ENCODE measurements around the gene PCDHGC5.
A peak's percentile ranks its signal among the peaks of the same experiment; 100 is the strongest.

PCDHGC5 gene

GRCh38 chr5:141491323-141492167 lies 2.7 kb downstream of the PCDHGC5 start:
- DNase-seq = no peak

DNA sequence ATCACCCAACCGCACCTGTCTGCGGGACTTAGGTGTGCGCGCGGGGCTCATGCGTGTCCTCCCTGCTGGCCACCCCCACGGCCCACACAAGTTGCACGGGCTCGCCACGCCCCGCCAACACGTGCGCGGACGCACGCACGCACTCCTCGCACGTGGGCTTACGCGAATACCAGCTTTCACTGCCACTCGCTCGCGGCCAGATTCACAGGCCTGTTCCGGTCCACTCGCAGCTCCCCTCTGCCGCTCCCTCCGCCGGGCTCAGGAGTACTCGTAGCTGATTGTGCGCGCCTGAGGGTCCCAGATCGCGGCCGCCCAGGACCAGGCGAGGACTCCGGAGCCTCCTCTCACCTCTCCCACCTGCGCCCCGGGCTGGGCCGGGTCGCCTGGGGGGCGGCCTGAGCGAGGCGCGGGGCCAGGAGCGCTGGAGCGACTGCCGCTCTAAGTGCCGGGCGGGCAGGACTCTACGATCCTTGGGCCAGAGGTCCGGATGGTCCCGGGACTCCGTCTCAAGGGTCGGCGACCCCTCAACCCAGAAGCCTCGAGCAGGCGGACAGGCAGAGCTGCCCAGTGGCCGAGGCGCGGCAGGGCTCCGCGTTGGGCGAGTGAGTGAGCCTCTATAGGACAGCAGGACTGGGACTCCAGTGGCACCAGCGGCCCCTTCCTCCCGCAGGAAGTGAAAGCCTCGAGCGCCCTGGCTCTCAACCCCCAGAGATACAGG lies 3.4 kb downstream of the PCDHGC5 start:
- DNase-seq = peak in 1 of 2 donors; percentile 46

GRCh38 chr5:141493500-141494422 lies 4.9 kb downstream of the PCDHGC5 start:
- DNase-seq = no peak

DNA sequence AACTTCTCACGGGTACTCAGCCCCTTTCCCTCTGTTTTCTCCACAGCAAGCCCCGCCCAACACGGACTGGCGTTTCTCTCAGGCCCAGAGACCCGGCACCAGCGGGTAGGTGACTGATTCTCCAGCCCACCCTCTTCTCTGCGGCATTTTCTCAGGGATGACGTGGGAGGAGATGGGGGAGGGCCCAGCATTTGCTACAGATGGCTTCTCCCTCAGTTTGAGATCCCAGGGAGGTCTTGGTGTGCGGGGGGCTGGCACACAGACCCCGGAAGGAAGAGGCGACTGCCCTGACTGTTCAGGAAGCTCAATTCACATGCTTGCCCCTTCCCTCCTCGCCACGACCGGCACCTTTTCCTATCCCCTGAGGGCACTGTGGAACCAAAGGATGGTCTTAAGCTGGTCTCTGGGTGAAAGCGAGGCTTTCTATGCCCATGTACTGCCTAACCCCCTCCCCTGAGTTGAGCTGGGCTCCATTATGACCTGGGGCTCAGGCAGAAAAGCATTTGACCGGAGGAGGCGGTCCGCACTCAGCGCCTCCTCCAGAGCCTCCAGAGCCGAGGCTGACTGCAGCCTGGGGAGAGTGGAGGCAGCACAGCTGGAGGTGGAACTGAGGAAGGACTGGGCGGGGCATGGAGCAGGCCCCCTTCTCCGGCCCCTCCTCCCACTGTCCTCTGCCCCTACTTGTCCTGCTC lies 6.0 kb downstream of the PCDHGC5 start:
- no peak for DNase-seq

DNA sequence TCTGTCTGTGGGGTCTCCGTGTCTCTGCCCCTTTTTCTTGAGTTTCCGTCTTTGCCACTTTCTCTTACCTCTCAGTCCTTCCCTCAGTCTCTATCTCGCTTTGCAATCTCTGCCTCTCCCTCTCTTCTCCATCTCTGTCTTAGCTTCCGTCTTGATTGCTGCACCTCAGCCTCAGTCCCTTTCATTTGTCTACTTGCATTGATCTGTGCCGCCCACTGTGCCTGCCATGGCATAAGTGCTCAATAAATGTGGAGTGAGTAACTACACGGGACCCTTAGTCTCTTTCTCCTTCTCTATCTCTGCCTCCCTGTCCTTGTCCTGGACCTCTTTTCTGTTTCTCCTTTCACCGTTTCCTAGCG lies 6.6 kb downstream of the PCDHGC5 start:
- DNase-seq = no peak

DNA sequence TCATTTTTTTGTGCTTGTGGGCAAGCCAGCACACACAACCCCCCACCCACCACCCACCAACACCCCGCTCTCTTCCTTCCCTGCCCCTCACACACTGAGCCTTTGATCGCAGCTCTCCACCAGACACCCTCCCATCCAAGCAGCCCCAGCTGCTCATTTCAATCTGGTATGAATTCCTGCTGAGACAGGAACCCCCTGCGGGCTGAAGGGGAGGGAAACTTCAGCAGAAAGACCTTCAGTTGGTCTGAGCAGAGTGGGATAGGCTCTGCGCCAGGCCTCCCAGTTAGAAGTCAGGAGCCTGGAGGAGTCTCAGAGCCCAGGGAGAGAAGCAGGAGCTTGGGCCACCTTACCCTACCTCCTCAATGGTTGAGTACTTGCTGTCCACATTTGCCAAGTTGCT lies 7.2 kb downstream of the PCDHGC5 start:
- DNase-seq = no peak

DNA sequence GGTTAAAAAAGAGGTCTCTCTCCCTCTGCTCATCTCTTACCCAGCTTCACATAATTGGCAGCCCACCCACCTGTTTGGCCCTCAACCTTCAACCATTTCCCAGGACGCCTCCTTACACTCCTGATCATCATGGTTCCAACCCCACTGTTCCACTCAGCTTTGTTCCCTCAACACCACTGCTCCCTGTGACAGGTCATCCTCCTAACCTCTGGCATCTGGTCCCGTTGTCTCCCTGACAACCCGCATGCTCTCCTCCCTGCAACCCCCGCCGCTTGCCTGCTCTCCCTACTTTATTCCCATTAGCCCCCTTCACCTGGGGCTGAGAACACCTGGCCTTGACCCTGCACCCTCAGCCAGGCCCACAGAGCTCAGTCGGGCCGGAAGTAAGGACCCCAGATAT lies 12.9 kb downstream of the PCDHGC5 start:
- DNase-seq = no peak

DNA sequence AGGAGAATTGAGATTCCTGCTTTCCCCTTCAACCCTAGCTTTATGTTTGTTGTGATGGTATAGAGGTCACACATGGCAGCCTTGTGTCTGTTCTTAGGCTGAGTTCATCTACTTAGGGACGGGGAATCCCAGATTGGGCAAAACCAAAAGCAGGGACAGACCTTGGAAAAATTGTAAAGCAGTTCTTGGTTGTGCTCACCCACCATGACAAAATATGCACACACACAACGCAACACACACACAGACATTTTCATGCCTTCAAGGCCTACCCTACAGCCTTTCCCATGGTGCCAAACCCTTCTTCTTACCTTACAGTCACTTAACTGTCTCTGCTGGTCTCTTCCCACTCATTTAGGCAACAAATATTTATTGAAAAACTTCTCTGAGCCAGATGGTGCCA lies 14.8 kb downstream of the PCDHGC5 start:
- no peak for DNase-seq

GRCh38 chr5:141504216-141504615 lies 15.3 kb downstream of the PCDHGC5 start:
- DNase-seq = no peak

- no peak for DNase-seq
These were observed 17.7 kb downstream of the PCDHGC5 start for GRCh38 chr5:141506381-141507155.

- no peak for DNase-seq
These were observed 18.7 kb downstream of the PCDHGC5 start for GRCh38 chr5:141507387-141508091.

GRCh38 chr5:141508440-141508797 lies 19.5 kb downstream of the PCDHGC5 start:
- DNase-seq = no peak

DNA sequence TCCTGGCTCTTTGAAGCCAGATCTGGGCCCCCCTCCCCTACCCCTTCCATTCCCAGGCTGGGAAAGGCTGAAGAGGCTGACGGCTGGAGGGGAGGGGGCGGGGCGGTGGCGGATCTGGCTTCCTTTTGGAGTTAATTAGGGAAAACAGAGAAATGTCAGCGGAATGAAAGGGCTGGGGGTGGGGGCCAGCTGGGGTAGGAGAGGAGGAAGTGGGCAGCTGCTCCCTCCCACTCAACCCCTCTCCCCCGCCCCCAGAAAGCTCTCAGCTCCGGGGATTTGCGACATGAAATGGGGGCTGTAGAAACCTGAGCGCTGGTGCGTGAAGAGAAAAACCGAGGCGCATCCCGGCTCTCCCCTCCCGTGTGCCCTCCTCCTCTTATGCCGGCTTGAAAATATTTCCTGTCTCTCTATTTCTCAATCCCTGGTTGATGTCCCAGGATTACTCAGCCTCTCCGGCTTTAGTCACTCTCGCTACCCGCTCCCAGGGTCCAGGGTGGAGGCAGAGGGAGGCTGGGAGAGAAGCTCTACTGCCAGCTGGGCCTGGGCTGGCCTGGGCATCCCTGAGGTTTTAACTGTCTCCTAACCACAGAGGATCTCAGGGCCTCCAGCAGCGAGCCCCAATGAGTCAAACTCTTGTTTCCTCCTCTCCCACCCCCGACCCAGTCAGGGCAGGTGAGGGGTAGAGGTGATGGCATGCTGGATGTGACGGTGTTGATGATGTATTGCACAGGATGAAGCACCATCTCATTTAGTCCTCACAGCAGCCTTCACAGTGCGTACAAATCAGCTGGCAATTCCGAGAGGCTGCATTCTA lies 20.1 kb downstream of the PCDHGC5 start:
- no peak for DNase-seq

DNA sequence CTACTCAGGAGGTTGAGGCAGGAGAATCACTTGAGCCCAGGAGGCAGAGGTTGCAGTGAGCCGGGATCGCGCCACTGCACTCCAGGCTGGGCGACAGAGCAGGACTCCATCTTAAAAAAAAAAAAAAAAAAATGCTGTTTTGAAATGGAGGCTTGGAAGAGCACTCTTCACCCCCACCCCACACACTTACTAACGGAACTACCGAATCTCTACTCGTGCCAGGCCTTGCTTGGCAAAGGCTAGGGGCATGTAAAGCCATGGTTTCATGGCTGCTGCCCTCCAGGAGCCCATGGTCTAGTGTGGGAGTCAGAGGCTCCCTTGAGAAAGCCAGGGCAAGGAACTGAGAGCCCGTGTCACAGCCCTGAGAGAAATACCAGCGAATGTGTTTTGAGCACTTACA lies 21.3 kb downstream of the PCDHGC5 start:
- DNase-seq = no peak

DNA sequence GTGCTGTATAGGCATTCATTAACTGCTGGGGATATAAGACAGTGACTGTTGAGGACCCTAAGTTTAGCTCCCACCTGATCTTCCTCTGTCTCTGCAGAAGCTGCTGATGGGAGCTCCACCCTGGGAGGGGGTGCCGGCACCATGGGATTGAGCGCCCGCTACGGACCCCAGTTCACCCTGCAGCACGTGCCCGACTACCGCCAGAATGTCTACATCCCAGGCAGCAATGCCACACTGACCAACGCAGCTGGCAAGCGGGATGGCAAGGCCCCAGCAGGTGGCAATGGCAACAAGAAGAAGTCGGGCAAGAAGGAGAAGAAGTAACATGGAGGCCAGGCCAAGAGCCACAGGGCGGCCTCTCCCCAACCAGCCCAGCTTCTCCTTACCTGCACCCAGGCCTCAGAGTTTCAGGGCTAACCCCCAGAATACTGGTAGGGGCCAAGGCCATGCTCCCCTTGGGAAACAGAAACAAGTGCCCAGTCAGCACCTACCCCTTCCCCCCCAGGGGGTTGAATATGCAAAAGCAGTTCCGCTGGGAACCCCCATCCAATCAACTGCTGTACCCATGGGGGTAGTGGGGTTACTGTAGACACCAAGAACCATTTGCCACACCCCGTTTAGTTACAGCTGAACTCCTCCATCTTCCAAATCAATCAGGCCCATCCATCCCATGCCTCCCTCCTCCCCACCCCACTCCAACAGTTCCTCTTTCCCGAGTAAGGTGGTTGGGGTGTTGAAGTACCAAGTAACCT lies 22.1 kb downstream of the PCDHGC5 start:
- no peak for DNase-seq

- DNase-seq = no peak
These were observed 23.0 kb downstream of the PCDHGC5 start for GRCh38 chr5:141511771-141512325.

GRCh38 chr5:141512390-141512910 lies 23.6 kb downstream of the PCDHGC5 start:
- DNase-seq = peak; percentile 90 to 91

DNA sequence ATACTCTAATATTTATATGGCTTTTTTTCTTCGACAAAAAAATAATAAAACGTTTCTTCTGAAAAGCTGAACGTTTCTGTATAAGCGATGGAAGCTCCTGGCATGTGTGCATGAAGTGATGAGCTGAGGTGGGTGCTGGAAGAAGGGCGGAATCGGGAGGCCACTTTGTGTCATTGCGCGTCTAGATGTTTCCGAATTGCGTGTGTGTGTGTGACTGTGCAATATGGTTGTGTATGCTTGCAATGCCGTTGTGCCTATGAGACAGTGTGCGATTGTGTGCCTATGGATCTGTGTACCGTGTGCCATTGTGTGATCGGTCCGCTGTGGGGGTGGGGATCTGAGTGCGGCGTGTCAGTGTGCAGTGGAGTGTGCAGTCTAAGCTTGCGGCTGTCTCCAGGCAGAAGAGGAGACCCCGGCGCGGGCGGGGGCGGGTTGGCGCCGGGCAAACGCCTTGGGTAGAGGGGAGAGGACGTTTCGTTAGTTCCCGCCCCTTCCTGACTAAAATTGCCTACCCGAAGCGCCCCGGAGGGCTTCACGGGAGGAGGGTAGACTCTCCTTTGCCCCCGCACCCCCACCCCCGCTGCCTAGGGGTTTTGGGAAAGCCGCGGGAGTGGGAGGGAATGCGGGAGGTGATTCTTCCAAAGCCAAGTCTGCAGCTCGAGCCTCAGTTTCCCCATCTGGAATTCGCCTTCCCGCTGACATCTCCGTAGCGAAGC lies 24.2 kb downstream of the PCDHGC5 start:
- peak; percentile 49 to 51 for DNase-seq

Data from stimulated activated CD4-positive, alpha-beta T cell treated with anti-CD3 and anti-CD28 coated beads, Interleukin-2, amount 100 ng/mL, for 24 hours (primary cell).